ENCODE results near the gene NACA. TPM values are rescaled to one million over a fixed set of nuclear protein-coding genes. Genes with fewer than 3 reads are reported as not detected.

The NACA gene
- total RNA-seq, 1 donor from 2014 or later: 2,450 TPM

- no peak overlapping the region for H3K9ac ChIP-seq
- no peak overlapping the region for H3K4me2 ChIP-seq
- H3K79me2 ChIP-seq (ENCODE audit: low read depth): no peaks in the 10 kb centered on the region
- peaks cover 13% of the 10 kb centered on the region for H3K4me1 ChIP-seq
- no peak overlapping the region for H3K4me3 ChIP-seq
- no peak overlapping the region for H3K27ac ChIP-seq
- H3K9me3 ChIP-seq (ENCODE audit: low read depth): no peaks in the 10 kb centered on the region
- peaks cover under 1% of the 10 kb centered on the region for H3K9me3 Mint-ChIP-seq
- H3F3A ChIP-seq (ENCODE audit: low read depth): peaks cover 32% of the 10 kb centered on the region
- no peaks in the 10 kb centered on the region for H3K36me3 ChIP-seq
- H2AFZ ChIP-seq (replicated peaks): no peak overlapping the region
- TF ChIP-seq CTCF (IDR thresholded peaks at IDR 0.05): no peak
- no peak for TF ChIP-seq EZH2 (IDR thresholded peaks at IDR 0.05)
- TF ChIP-seq EZH2phosphoT487 (IDR thresholded peaks at IDR 0.05): no peak
- H4K20me1 ChIP-seq (ENCODE audit: low read depth): no peaks in the 10 kb centered on the region
- no peak overlapping the region for H3K4me3 Mint-ChIP-seq
- H3K36me3 Mint-ChIP-seq: no peaks in the 10 kb centered on the region
- no peak for DNase-seq (ENCODE audit: low spot score)
- peaks cover 4% of the 10 kb centered on the region for H3K27me3 Mint-ChIP-seq (ENCODE audit: insufficient read depth, low read depth)
- no peak overlapping the region for H3K27ac Mint-ChIP-seq
- peaks cover 19% of the 10 kb centered on the region for H3K4me1 Mint-ChIP-seq
- H3K27me3 ChIP-seq: no peaks in the 10 kb centered on the region
Observed at GRCh38 chr12:56763753-56764657, 38.9 kb upstream of the NACA start.

GRCh38 chr12:56761812-56762211 lies 36.7 kb upstream of the NACA start:
- H3K27me3 Mint-ChIP-seq (ENCODE audit: insufficient read depth, low read depth): peaks cover 9% of the 10 kb centered on the region
- H3K27ac Mint-ChIP-seq: peak overlapping the region; percentile 26
- H3K4me2 ChIP-seq: no peak overlapping the region
- no peaks in the 10 kb centered on the region for H3K79me2 ChIP-seq (ENCODE audit: low read depth)
- TF ChIP-seq EZH2phosphoT487 (IDR thresholded peaks at IDR 0.05) (no peak), CTCF (IDR thresholded peaks at IDR 0.05) (no peak), EZH2 (IDR thresholded peaks at IDR 0.05) (no peak)
- no peaks in the 10 kb centered on the region for H4K20me1 ChIP-seq (ENCODE audit: low read depth)
- no peak overlapping the region for H3K9ac ChIP-seq
- no peaks in the 10 kb centered on the region for H3K36me3 ChIP-seq
- H3K4me3 ChIP-seq: no peak overlapping the region
- no peak overlapping the region for H3K27ac ChIP-seq
- no peaks in the 10 kb centered on the region for H3K9me3 ChIP-seq (ENCODE audit: low read depth)
- H3K36me3 Mint-ChIP-seq: no peaks in the 10 kb centered on the region
- peaks cover 8% of the 10 kb centered on the region for H3K9me3 Mint-ChIP-seq
- peaks cover 13% of the 10 kb centered on the region for H3K4me1 ChIP-seq
- DNase-seq (ENCODE audit: low spot score): no peak
- H3F3A ChIP-seq (ENCODE audit: low read depth): peaks cover 28% of the 10 kb centered on the region
- H3K4me3 Mint-ChIP-seq: no peak overlapping the region
- H3K4me1 Mint-ChIP-seq: peaks cover 19% of the 10 kb centered on the region
- no peaks in the 10 kb centered on the region for H3K27me3 ChIP-seq
- no peak overlapping the region for H2AFZ ChIP-seq (replicated peaks)

- no peak for TF ChIP-seq EZH2 (IDR thresholded peaks at IDR 0.05)
- no peak for TF ChIP-seq EZH2phosphoT487 (IDR thresholded peaks at IDR 0.05)
- TF ChIP-seq CTCF (IDR thresholded peaks at IDR 0.05): no peak
- H3K4me2 ChIP-seq: no peak overlapping the region
- Mint-ChIP-seq H3K4me1 (peaks cover 7% of the 10 kb centered on the region), H3K27ac (no peak overlapping the region), H3K4me3 (no peak overlapping the region), H3K9me3 (peaks cover 9% of the 10 kb centered on the region), H3K27me3 (ENCODE audit: insufficient read depth, low read depth) (peaks cover 9% of the 10 kb centered on the region), H3K36me3 (no peaks in the 10 kb centered on the region)
- H3K27me3 ChIP-seq: no peaks in the 10 kb centered on the region
- H3K9me3 ChIP-seq (ENCODE audit: low read depth): no peaks in the 10 kb centered on the region
- H3K4me3 ChIP-seq: no peak overlapping the region
- H3K27ac ChIP-seq: no peak overlapping the region
- peaks cover 15% of the 10 kb centered on the region for H3F3A ChIP-seq (ENCODE audit: low read depth)
- H4K20me1 ChIP-seq (ENCODE audit: low read depth): no peaks in the 10 kb centered on the region
- H2AFZ ChIP-seq (replicated peaks): no peak overlapping the region
- H3K79me2 ChIP-seq (ENCODE audit: low read depth): no peaks in the 10 kb centered on the region
- H3K4me1 ChIP-seq: peaks cover 2% of the 10 kb centered on the region
- no peak for DNase-seq (ENCODE audit: low spot score)
- H3K36me3 ChIP-seq: no peaks in the 10 kb centered on the region
- no peak overlapping the region for H3K9ac ChIP-seq
Observed at GRCh38 chr12:56760460-56760859, 35.4 kb upstream of the NACA start.

Measured in neural progenitor cell (in vitro differentiated cells).